DND-41 (cell line): ENCODE data around the gene ANO5.

Experiments
- ATAC-seq: fragments of 200-7000 bp; cut with Tn5 transposase; 3 replicates; pipeline ENCODE4 v1.9.1; 2021; ENCODE audit warnings: low read depth; ENCODE audit not compliant: insufficient read depth
- DNase-seq: peaks from one replicate; pipeline ENCODE4 v3.0.0-alpha.2; 2020
- H2AFZ ChIP-seq: 2 replicates; pipeline ENCODE4 v1.6.0; 2012; ENCODE audit warnings: low read depth, low read length
- H3K27ac ChIP-seq: 2 replicates; pipeline ENCODE4 v1.5.1; 2012; ENCODE audit warnings: low read length, inconsistent platforms
- H3K27me3 ChIP-seq: fragments of 200-600 bp; sonication (generic); 2 replicates; pipeline ENCODE4 v1.6.0; 2012; ENCODE audit warnings: low read length, mild to moderate bottlenecking, inconsistent platforms; ENCODE audit not compliant: insufficient read depth, poor library complexity
- H3K36me3 ChIP-seq: 2 replicates; pipeline ENCODE4 v1.5.1; 2012; ENCODE audit warnings: low read length, inconsistent platforms; ENCODE audit not compliant: insufficient read depth
- H3K4me1 ChIP-seq: 2 replicates; pipeline ENCODE4 v1.5.1; 2012; ENCODE audit warnings: mild to moderate bottlenecking, low read length; ENCODE audit not compliant: insufficient read depth
- H3K4me2 ChIP-seq: 2 replicates; pipeline ENCODE4 v1.6.0; 2012; ENCODE audit warnings: mild to moderate bottlenecking, moderate library complexity, low read length, inconsistent platforms; ENCODE audit not compliant: insufficient read depth
- H3K4me3 ChIP-seq, 2 experiments: fragments of 200-600 bp in 1 of 2; shearing (Covaris generic) in 1 of 2; 2 replicates each; pipeline ENCODE4 v1.5.1; 2012 to 2016; ENCODE audit warnings: inconsistent platforms in 2 of 2, low read length in 2 of 2, mild to moderate bottlenecking in 2 of 2, low read depth in 1 of 2, moderate library complexity in 1 of 2
- H3K79me2 ChIP-seq: 2 replicates; pipeline ENCODE4 v1.6.0; 2012; ENCODE audit warnings: low read length, inconsistent platforms; ENCODE audit not compliant: insufficient read depth
- H3K9ac ChIP-seq: 2 replicates; pipeline ENCODE4 v1.6.0; 2012; ENCODE audit warnings: low read depth, mild to moderate bottlenecking, inconsistent platforms, low read length, moderate library complexity
- H3K9me3 ChIP-seq: 2 replicates; pipeline ENCODE4 v1.5.1; 2012; ENCODE audit warnings: low read length, moderate library complexity, mild to moderate bottlenecking, inconsistent platforms; ENCODE audit not compliant: insufficient read depth, severe bottlenecking
- H4K20me1 ChIP-seq: 2 replicates; pipeline ENCODE4 v1.6.0; 2012; ENCODE audit warnings: low read length; ENCODE audit not compliant: insufficient read depth
- CTCF ChIP-seq: IDR thresholded peaks from 2 replicates; pipeline ENCODE4 v1.5.1; 2012; ENCODE audit warnings: borderline replicate concordance, low read length, moderate library complexity, mild to moderate bottlenecking; ENCODE audit not compliant: poor library complexity, severe bottlenecking; ENCODE audit errors: extremely low read depth
- EZH2 ChIP-seq: IDR thresholded peaks from 3 replicates; pipeline ENCODE4 v1.6.1; 2012; ENCODE audit warnings: borderline replicate concordance, low read depth, mild to moderate bottlenecking, moderate library complexity, low read length, inconsistent platforms; ENCODE audit not compliant: severe bottlenecking

The ANO5 gene

GRCh38 chr11:22165759-22166513 is 26.9 kb upstream of the ANO5 start:
- TF ChIP-seq CTCF (no peak), EZH2 (no peak)
- Histone ChIP-seq H3K9me3 (no peaks in the 10 kb centered on the region), H4K20me1 (no peaks in the 10 kb centered on the region), H3K79me2 (no peaks in the 10 kb centered on the region), H3K36me3 (no peaks in the 10 kb centered on the region), H3K4me1 (no peaks in the 10 kb centered on the region), H3K27me3 (no peaks in the 10 kb centered on the region), H3K4me3 (no peak overlapping the region), H3K4me2 (no peak overlapping the region), H3K27ac (no peak overlapping the region), H2AFZ (no peak overlapping the region), H3K9ac (no peak overlapping the region)
- no peak for DNase-seq
- no peak for ATAC-seq

- no peaks in the 10 kb centered on the region for H3K36me3 ChIP-seq
- no peaks in the 10 kb centered on the region for H3K79me2 ChIP-seq
- H3K4me1 ChIP-seq = no peaks in the 10 kb centered on the region
- H3K27me3 ChIP-seq = no peaks in the 10 kb centered on the region
- H3K4me2 ChIP-seq = no peak overlapping the region
- no peaks in the 10 kb centered on the region for H4K20me1 ChIP-seq
- no peak overlapping the region for H2AFZ ChIP-seq
- DNase-seq = no peak
- no peak for ATAC-seq
- H3K9ac ChIP-seq = no peak overlapping the region
- H3K9me3 ChIP-seq = no peaks in the 10 kb centered on the region
- no peak overlapping the region for H3K27ac ChIP-seq
- peak; percentile 45 for TF ChIP-seq CTCF
- TF ChIP-seq EZH2 = no peak
- H3K4me3 ChIP-seq = no peak overlapping the region
Observed at GRCh38 chr11:22169833-22170232, 23.1 kb upstream of the ANO5 start.

GRCh38 chr11:22173532-22173931 is 19.4 kb upstream of the ANO5 start:
- H3K27me3 ChIP-seq = no peaks in the 10 kb centered on the region
- no peaks in the 10 kb centered on the region for H3K36me3 ChIP-seq
- DNase-seq (no peak), ATAC-seq (no peak)
- H2AFZ ChIP-seq = no peak overlapping the region
- H3K9ac ChIP-seq = no peak overlapping the region
- no peaks in the 10 kb centered on the region for H3K79me2 ChIP-seq
- TF ChIP-seq CTCF = no peak
- no peak for TF ChIP-seq EZH2
- H4K20me1 ChIP-seq = no peaks in the 10 kb centered on the region
- H3K4me2 ChIP-seq = no peak overlapping the region
- no peak overlapping the region for H3K4me3 ChIP-seq
- H3K4me1 ChIP-seq = no peaks in the 10 kb centered on the region
- no peak overlapping the region for H3K27ac ChIP-seq
- H3K9me3 ChIP-seq = no peaks in the 10 kb centered on the region
